SU-DHL-6 (cell line): Measurements from ENCODE around the gene ARX.

Experiments
- H2AFZ ChIP-seq: fragments of 200-600 bp; sonication (generic); 2 replicates; pipeline ENCODE4 v1.6.1; 2014; ENCODE audit warnings: low read depth, mild to moderate bottlenecking, moderate library complexity, mixed read lengths, antibody characterized with exemption, low read length; ENCODE audit not compliant: severe bottlenecking
- H3F3A ChIP-seq: fragments of 200-600 bp; shearing (Covaris generic); 2 replicates; pipeline ENCODE4 v1.6.0; 2016; ENCODE audit warnings: antibody characterized with exemption, mild to moderate bottlenecking; ENCODE audit not compliant: insufficient read depth
- H3K27ac ChIP-seq: fragments of 200-600 bp; sonication (generic); 2 replicates; pipeline ENCODE4 v1.5.1; 2016; ENCODE audit warnings: low read depth, mild to moderate bottlenecking, low read length, moderate library complexity, mixed read lengths
- H3K27me3 ChIP-seq: fragments of 200-600 bp; sonication (generic), shearing (Covaris generic); 2 replicates; pipeline ENCODE4 v1.6.0; 2014; ENCODE audit warnings: mild to moderate bottlenecking, low read length
- H3K36me3 ChIP-seq: fragments of 200-600 bp; sonication (generic); 2 replicates; pipeline ENCODE4 v1.6.1; 2014; ENCODE audit warnings: mild to moderate bottlenecking, low read length, mixed read lengths
- H3K4me2 ChIP-seq: fragments of 300-600, 200-600 bp; shearing (Covaris generic), sonication (generic); 2 replicates; pipeline ENCODE4 v1.6.0; 2014; ENCODE audit warnings: low read length, low read depth, mild to moderate bottlenecking; ENCODE audit not compliant: poor library complexity, severe bottlenecking
- H3K4me3 ChIP-seq: fragments of 200-600 bp; sonication (generic); 2 replicates; pipeline ENCODE4 v1.5.1; 2014; ENCODE audit warnings: antibody characterized with exemption, low read length, mild to moderate bottlenecking, mixed read lengths; ENCODE audit not compliant: insufficient read depth, poor library complexity, severe bottlenecking
- H3K79me2 ChIP-seq: fragments of 200-600 bp; sonication (generic); 2 replicates; pipeline ENCODE4 v1.6.1; 2014; ENCODE audit warnings: mild to moderate bottlenecking, low read length, moderate library complexity; ENCODE audit not compliant: insufficient read depth
- H3K9ac ChIP-seq: fragments of 200-600 bp; sonication (generic); 2 replicates; pipeline ENCODE4 v1.7.0; 2014; ENCODE audit warnings: mild to moderate bottlenecking, low read length
- H3K9me2 ChIP-seq: fragments of 200-600 bp; sonication (generic); replicated peaks from 2 replicates; pipeline ENCODE4 v1.6.1; 2014; ENCODE audit warnings: low read length; ENCODE audit not compliant: insufficient read depth
- H3K9me3 ChIP-seq: fragments of 200-600 bp; sonication (generic); 2 replicates; pipeline ENCODE4 v1.6.1; 2014; ENCODE audit warnings: low read length, mixed read lengths; ENCODE audit not compliant: insufficient read depth
- H4K20me1 ChIP-seq: fragments of 200-600 bp; sonication (generic); 2 replicates; pipeline ENCODE4 v1.6.1; 2014; ENCODE audit warnings: low read depth, mild to moderate bottlenecking, antibody characterized with exemption, low read length, moderate library complexity, mixed read lengths
- CTCF ChIP-seq: fragments of 200-600 bp; sonication (generic); IDR thresholded peaks from one replicate; pipeline ENCODE4 v1.5.1; 2017; ENCODE audit warnings: antibody characterized with exemption, mild to moderate bottlenecking, low read length, moderate library complexity; ENCODE audit not compliant: insufficient read depth, poor library complexity, severe bottlenecking
- EZH2phosphoT487 ChIP-seq: fragments of 200-600 bp; sonication (generic), shearing (Covaris generic); conservative IDR thresholded peaks from 2 replicates; pipeline ENCODE4 v1.6.1; 2018; ENCODE audit warnings: mild to moderate bottlenecking, antibody characterized with exemption, low read length, moderate library complexity, mixed read lengths

The ARX gene

DNA sequence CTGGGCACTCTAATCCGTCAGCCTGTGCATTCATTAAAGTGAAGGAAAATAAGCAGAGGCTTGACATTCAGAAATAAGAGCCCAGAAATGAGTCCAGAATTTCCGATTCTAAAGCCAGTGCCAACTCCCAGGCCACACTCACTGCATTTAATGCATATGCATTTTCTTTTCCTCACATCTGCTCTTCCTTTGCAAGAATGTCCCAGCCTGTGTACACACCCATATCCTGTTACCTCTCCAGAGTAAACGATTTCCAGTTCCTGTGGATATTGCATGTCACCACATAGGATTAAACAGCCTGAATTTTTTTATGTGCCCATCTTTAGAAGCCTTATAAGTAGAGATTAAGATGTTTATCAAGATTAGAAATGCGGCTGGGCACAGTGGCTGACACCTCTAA is 27.5 kb downstream of the ARX start:
- Histone ChIP-seq H3K4me3 (no peak overlapping the region), H3K36me3 (no peaks in the 10 kb centered on the region), H4K20me1 (no peaks in the 10 kb centered on the region), H3K9me3 (no peaks in the 10 kb centered on the region), H2AFZ (no peak overlapping the region), H3K79me2 (no peaks in the 10 kb centered on the region), H3F3A (no peaks in the 10 kb centered on the region), H3K27me3 (no peaks in the 10 kb centered on the region), H3K27ac (no peak overlapping the region), H3K9ac (no peak overlapping the region), H3K9me2 (no peaks in the 10 kb centered on the region), H3K4me2 (no peak overlapping the region)
- TF ChIP-seq EZH2phosphoT487: no peak
- no peak for TF ChIP-seq CTCF

GRCh38 chrX:24987731-24988130 is 28.0 kb downstream of the ARX start:
- no peaks in the 10 kb centered on the region for H3F3A ChIP-seq
- no peaks in the 10 kb centered on the region for H4K20me1 ChIP-seq
- no peaks in the 10 kb centered on the region for H3K9me2 ChIP-seq
- no peak overlapping the region for H3K27ac ChIP-seq
- H3K4me2 ChIP-seq: no peak overlapping the region
- no peak overlapping the region for H2AFZ ChIP-seq
- no peaks in the 10 kb centered on the region for H3K9me3 ChIP-seq
- TF ChIP-seq EZH2phosphoT487 (no peak), CTCF (no peak)
- H3K27me3 ChIP-seq: no peaks in the 10 kb centered on the region
- no peaks in the 10 kb centered on the region for H3K79me2 ChIP-seq
- no peak overlapping the region for H3K4me3 ChIP-seq
- no peaks in the 10 kb centered on the region for H3K36me3 ChIP-seq
- no peak overlapping the region for H3K9ac ChIP-seq

GRCh38 chrX:24985120-24985519 is 30.6 kb downstream of the ARX start:
- Histone ChIP-seq H4K20me1 (no peaks in the 10 kb centered on the region), H3K36me3 (no peaks in the 10 kb centered on the region), H3K4me3 (no peak overlapping the region), H3K9ac (no peak overlapping the region), H3F3A (no peaks in the 10 kb centered on the region), H3K9me3 (no peaks in the 10 kb centered on the region), H3K27me3 (no peaks in the 10 kb centered on the region), H3K9me2 (no peaks in the 10 kb centered on the region), H3K27ac (no peak overlapping the region), H2AFZ (no peak overlapping the region), H3K4me2 (no peak overlapping the region), H3K79me2 (no peaks in the 10 kb centered on the region)
- TF ChIP-seq CTCF (no peak), EZH2phosphoT487 (no peak)

DNA sequence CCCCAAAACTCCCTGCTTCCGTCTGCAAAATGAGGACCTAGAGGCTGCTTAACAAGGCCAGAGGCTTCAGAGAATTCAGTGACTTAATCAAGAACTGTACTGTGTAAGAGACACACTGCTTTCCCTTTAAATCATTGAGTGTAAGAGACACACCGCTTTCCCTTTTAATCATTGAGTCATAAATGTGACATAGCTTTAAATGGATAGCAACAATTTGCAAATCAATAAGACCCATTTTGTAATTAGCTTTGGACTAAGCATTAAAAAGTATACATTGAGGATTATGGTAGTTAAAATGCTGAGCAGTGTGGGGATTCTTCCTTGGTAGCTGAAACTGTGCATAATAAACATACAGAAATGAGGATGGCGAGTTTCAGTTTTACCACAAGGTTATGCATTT is 31.8 kb downstream of the ARX start:
- Histone ChIP-seq H3F3A (no peaks in the 10 kb centered on the region), H2AFZ (no peak overlapping the region), H3K9me3 (no peaks in the 10 kb centered on the region), H3K4me2 (no peak overlapping the region), H3K36me3 (no peaks in the 10 kb centered on the region), H3K9ac (no peak overlapping the region), H3K27ac (no peak overlapping the region), H3K27me3 (no peaks in the 10 kb centered on the region), H3K79me2 (no peaks in the 10 kb centered on the region), H3K4me3 (no peak overlapping the region), H3K9me2 (no peaks in the 10 kb centered on the region), H4K20me1 (no peaks in the 10 kb centered on the region)
- TF ChIP-seq EZH2phosphoT487: no peak
- no peak for TF ChIP-seq CTCF
